HG02973 (cell line): ENCODE measurements around the gene RBM8A.
"Not testable (repeated sequence)": the region's sequence is repeated elsewhere in the genome, so short reads cannot be mapped to it uniquely, and the experiment has no call there.

Source experiments
- ATAC-seq: cut with Tn5 transposase; IDR thresholded peaks from one replicate; pipeline ENCODE4 v1.9.1; 2021; ENCODE audit warnings: moderate library complexity; ENCODE audit not compliant: unreplicated experiment

RBM8A gene

GRCh38 chr1:145956781-145957442 is 29.6 kb upstream of the RBM8A start:
- ATAC-seq: no peak

GRCh38 chr1:145956361-145956760 is 29.1 kb upstream of the RBM8A start:
- ATAC-seq: no peak

GRCh38 chr1:145955436-145955835 is 28.2 kb upstream of the RBM8A start:
- no peak for ATAC-seq

- no peak for ATAC-seq
Observed at GRCh38 chr1:145953861-145954260, 26.6 kb upstream of the RBM8A start.

GRCh38 chr1:145952903-145953302 is 25.6 kb upstream of the RBM8A start:
- no peak for ATAC-seq

GRCh38 chr1:145951526-145951925 is 24.2 kb upstream of the RBM8A start:
- no peak for ATAC-seq

- ATAC-seq: no peak
Observed at GRCh38 chr1:145949219-145949618, 21.9 kb upstream of the RBM8A start.

- ATAC-seq: no peak
Observed at GRCh38 chr1:145947551-145947950, 20.3 kb upstream of the RBM8A start.

- ATAC-seq: no peak
Observed at GRCh38 chr1:145946477-145946986, 19.2 kb upstream of the RBM8A start.

- ATAC-seq: no peak
Observed at GRCh38 chr1:145944532-145944931, 17.2 kb upstream of the RBM8A start.

GRCh38 chr1:145942871-145943270 is 15.6 kb upstream of the RBM8A start:
- ATAC-seq: no peak

- no peak for ATAC-seq
Observed at GRCh38 chr1:145942405-145942804, 15.1 kb upstream of the RBM8A start.

- ATAC-seq: no peak
Observed at GRCh38 chr1:145937436-145937835, 10.2 kb upstream of the RBM8A start.

- no peak for ATAC-seq
Observed at GRCh38 chr1:145936247-145936646, 9.0 kb upstream of the RBM8A start.

- ATAC-seq: no peak
Observed at GRCh38 chr1:145935708-145936107, 8.4 kb upstream of the RBM8A start.

- not testable (repeated sequence) for ATAC-seq
Observed at GRCh38 chr1:145932522-145933009, 5.3 kb upstream of the RBM8A start.

- no peak for ATAC-seq
Observed at GRCh38 chr1:145927916-145928643, 796 bp upstream of the RBM8A start.

- peak; percentile 7 for ATAC-seq
Observed at GRCh38 chr1:145926686-145927062, 610 bp downstream of the RBM8A start.

- ATAC-seq: no peak
Observed at GRCh38 chr1:145922266-145922665, 5.0 kb downstream of the RBM8A start.

- ATAC-seq: not testable (repeated sequence)
Observed at GRCh38 chr1:145920297-145920696, 7.0 kb downstream of the RBM8A start.

GRCh38 chr1:145918992-145919939 is 8.0 kb downstream of the RBM8A start:
- peak; percentile 68 for ATAC-seq
